Suprapubic skin (tissue), 4 donors: Measurements from ENCODE around the gene DIAPH3. TPM values are rescaled to one million over a fixed set of nuclear protein-coding genes. Genes with fewer than 3 reads are reported as not detected.

ENCODE experiments used
- DNase-seq, 2 donors: peaks; one replicate each; pipeline ENCODE4 v3.0.0-alpha.2; 2019; ENCODE audit warnings: low spot score in 2 of 2
- H3K27ac ChIP-seq: fragments of 200-600 bp; sonication (generic); one replicate; pipeline ENCODE4 v1.5.1; 2019
- H3K27me3 ChIP-seq: fragments of 200-600 bp; sonication (generic); one replicate; pipeline ENCODE4 v1.5.1; 2019
- H3K36me3 ChIP-seq: fragments of 200-600 bp; sonication (generic); one replicate; pipeline ENCODE4 v1.5.1; 2019
- H3K4me1 ChIP-seq: fragments of 200-600 bp; sonication (generic); one replicate; pipeline ENCODE4 v1.5.1; 2019
- H3K4me3 ChIP-seq: fragments of 200-600 bp; sonication (generic); one replicate; pipeline ENCODE4 v1.5.1; 2019; ENCODE audit warnings: mild to moderate bottlenecking
- H3K9me3 ChIP-seq: fragments of 200-600 bp; sonication (generic); one replicate; pipeline ENCODE4 v1.5.1; 2019
- CTCF ChIP-seq, 2 donors: fragments of 200-600 bp in 1 of 2; fragments of 450-650 bp in 1 of 2; sonication (generic) in 1 of 2; IDR thresholded peaks; one replicate each; pipeline ENCODE4 v1.5.1; 2016 to 2019; ENCODE audit warnings: antibody characterized with exemption in 2 of 2, mild to moderate bottlenecking in 1 of 2, moderate library complexity in 1 of 2
- EP300 ChIP-seq: sonication (generic); formaldehyde crosslinking; IDR thresholded peaks from one replicate; pipeline ENCODE4 v1.6.1; 2017; ENCODE audit warnings: antibody characterized with exemption
- POLR2A ChIP-seq, 2 donors: fragments of 450-650 bp; IDR thresholded peaks; one replicate each; pipeline ENCODE4 v1.6.1; 2017; ENCODE audit warnings: antibody characterized with exemption in 2 of 2, mild to moderate bottlenecking in 2 of 2, moderate library complexity in 2 of 2
- POLR2AphosphoS5 ChIP-seq, 3 donors: sonication (generic); formaldehyde crosslinking; IDR thresholded peaks; one replicate each; pipeline ENCODE4 v1.6.1; 2017; ENCODE audit warnings: antibody characterized with exemption in 3 of 3
- WGBS: methylation state at CpG from one replicate; pipeline ENCODE4 v1.1.5; 2018; 5-methylcytosine and 5-hydroxymethylcytosine counted together
- total RNA-seq, 4 donors: library from RNA; depleted of rRNA; stranded (reverse); fragments of >200 nt; gene quantifications; one replicate each; pipeline ENCODE4 v1.1.0, GENCODE V29; 2016

Gene DIAPH3
- total RNA-seq, 4 donors from 2014 or later = 0.93 to 3.0 (median 2.3) TPM

GRCh38 chr13:59906413-59907049, 257.2 kb downstream of the DIAPH3 start:
- Histone ChIP-seq H3K4me1 (no peaks in the 10 kb centered on the region), H3K36me3 (no peaks in the 10 kb centered on the region), H3K9me3 (no peaks in the 10 kb centered on the region), H3K27ac (no peak overlapping the region), H3K4me3 (no peak overlapping the region), H3K27me3 (no peaks in the 10 kb centered on the region)
- WGBS = 49% methylated on average over 7 of the region's 7 CpGs
- DNase-seq = no peak
- TF ChIP-seq POLR2AphosphoS5 (IDR thresholded peaks at IDR 0.05) (no peak), CTCF (IDR thresholded peaks at IDR 0.05) (peak in 1 of 2 donors; percentile 23), POLR2A (IDR thresholded peaks at IDR 0.05) (no peak), EP300 (no peak)

- 90% methylated on average over 3 of the region's 3 CpGs for WGBS
- no peaks in the 10 kb centered on the region for H3K9me3 ChIP-seq
Observed at GRCh38 chr13:59901191-59901590, 262.5 kb downstream of the DIAPH3 start.

DNA sequence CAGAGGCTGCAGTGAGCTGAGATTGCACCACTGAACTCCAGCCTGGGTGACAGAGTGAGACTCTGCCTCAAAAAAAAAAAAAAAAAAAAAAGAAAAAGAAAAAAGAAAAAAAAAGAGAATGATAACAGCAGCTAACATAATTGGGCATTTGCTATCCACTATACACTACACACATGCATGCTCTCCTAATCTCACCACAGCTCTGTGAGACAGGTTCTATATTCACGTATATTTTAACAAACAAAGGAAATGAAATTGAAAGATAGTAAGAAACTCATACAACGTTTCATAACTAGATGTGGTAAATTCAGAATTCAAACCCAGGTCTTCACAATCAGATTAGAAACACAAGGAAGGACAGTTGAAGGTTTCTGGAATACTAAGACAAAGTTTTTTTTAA, 265.7 kb downstream of the DIAPH3 start:
- no peak overlapping the region for H3K4me3 ChIP-seq
- no peaks in the 10 kb centered on the region for H3K27me3 ChIP-seq
- no peak for TF ChIP-seq EP300
- no peak for TF ChIP-seq POLR2AphosphoS5 (IDR thresholded peaks at IDR 0.05)
- no peak for TF ChIP-seq POLR2A (IDR thresholded peaks at IDR 0.05)
- TF ChIP-seq CTCF (IDR thresholded peaks at IDR 0.05) = no peak
- no peak for DNase-seq
- WGBS = 84% methylated on average over 2 of the region's 2 CpGs
- H3K27ac ChIP-seq = no peak overlapping the region
- no peaks in the 10 kb centered on the region for H3K4me1 ChIP-seq
- no peaks in the 10 kb centered on the region for H3K36me3 ChIP-seq
- no peaks in the 10 kb centered on the region for H3K9me3 ChIP-seq

More at GRCh38 chr13:59901191-59901590, 262.5 kb downstream of the DIAPH3 start:
- Histone ChIP-seq H3K27me3 (no peaks in the 10 kb centered on the region), H3K36me3 (no peaks in the 10 kb centered on the region), H3K27ac (no peak overlapping the region), H3K4me3 (no peak overlapping the region), H3K4me1 (no peaks in the 10 kb centered on the region)
- no peak for DNase-seq
- TF ChIP-seq CTCF (IDR thresholded peaks at IDR 0.05) (no peak), POLR2AphosphoS5 (IDR thresholded peaks at IDR 0.05) (no peak), POLR2A (IDR thresholded peaks at IDR 0.05) (no peak), EP300 (no peak)

GRCh38 chr13:59893266-59893665, 270.5 kb downstream of the DIAPH3 start:
- Histone ChIP-seq H3K4me1 (no peaks in the 10 kb centered on the region), H3K36me3 (no peaks in the 10 kb centered on the region), H3K27me3 (no peaks in the 10 kb centered on the region), H3K27ac (no peak overlapping the region), H3K9me3 (no peaks in the 10 kb centered on the region), H3K4me3 (no peak overlapping the region)
- TF ChIP-seq POLR2AphosphoS5 (IDR thresholded peaks at IDR 0.05) = no peak
- TF ChIP-seq POLR2A (IDR thresholded peaks at IDR 0.05) = no peak
- TF ChIP-seq CTCF (IDR thresholded peaks at IDR 0.05) = no peak
- 96% methylated on average over 1 of the region's 1 CpG for WGBS
- no peak for DNase-seq

- DNase-seq = no peak
- TF ChIP-seq CTCF (IDR thresholded peaks at IDR 0.05) = no peak
- no peak for TF ChIP-seq POLR2AphosphoS5 (IDR thresholded peaks at IDR 0.05)
- TF ChIP-seq POLR2A (IDR thresholded peaks at IDR 0.05) = no peak
- Histone ChIP-seq H3K4me3 (no peak overlapping the region), H3K27ac (no peak overlapping the region), H3K27me3 (no peaks in the 10 kb centered on the region), H3K4me1 (no peaks in the 10 kb centered on the region), H3K9me3 (no peaks in the 10 kb centered on the region), H3K36me3 (no peaks in the 10 kb centered on the region)
Observed at GRCh38 chr13:59891053-59891452, 272.7 kb downstream of the DIAPH3 start.
